H1 (cell line): ENCODE measurements around the gene TMEM45A. TPM values are rescaled to one million over a fixed set of nuclear protein-coding genes. Genes with fewer than 3 reads are reported as not detected.

ENCODE experiments used
- CTCF ChIA-PET: fragments of 300-600 bp; sonication (Branson Sonifier 250); formaldehyde crosslinking; loops from one replicate; lab custom pipeline; 2021; ENCODE audit not compliant: partially characterized antibody; lab: Charles Lee
- POLR2A ChIA-PET: fragments of 300-600 bp; sonication (Branson Sonifier 250); formaldehyde crosslinking; loops from one replicate; lab custom pipeline; 2021; ENCODE audit warnings: inconsistent platforms; ENCODE audit not compliant: partially characterized antibody; lab: Charles Lee
- DNase-seq, 2 experiments: peaks; one replicate each; pipeline versions ENCODE4 v3.0.0 to v3.0.0-alpha.2; 2010 to 2022; ENCODE audit warnings: low spot score in 2 of 2, low read depth in 1 of 2, mixed read lengths in 1 of 2
- FAIRE-seq: peaks from 2 replicates; lab custom pipeline; 2011; peaks lifted over from hg19 to GRCh38; lab: Jason Lieb, UNC
- H2AFZ ChIP-seq: 2 replicates; pipeline ENCODE4 v1.8.1; 2012; ENCODE audit warnings: low read length, inconsistent platforms
- H2AK5ac ChIP-seq: 2 replicates; pipeline ENCODE4 v1.6.1; 2013; ENCODE audit warnings: low read depth, low read length
- H2BK120ac ChIP-seq: replicated peaks from 2 replicates; pipeline ENCODE3; 2013; ENCODE audit warnings: low read depth, low read length, inconsistent platforms
- H2BK12ac ChIP-seq: 2 replicates; pipeline ENCODE4 v1.6.1; 2013; ENCODE audit warnings: low read depth, low read length
- H2BK15ac ChIP-seq: 2 replicates; pipeline ENCODE4 v1.6.1; 2013; ENCODE audit warnings: low read length
- H2BK20ac ChIP-seq: 2 replicates; pipeline ENCODE4 v1.6.1; 2013; ENCODE audit warnings: low read length
- H2BK5ac ChIP-seq: 2 replicates; pipeline ENCODE4 v1.6.1; 2013; ENCODE audit warnings: low read depth, low read length
- H3K14ac ChIP-seq: 2 replicates; pipeline ENCODE4 v1.6.1; 2013; ENCODE audit warnings: inconsistent platforms; ENCODE audit not compliant: insufficient read length
- H3K18ac ChIP-seq: 2 replicates; pipeline ENCODE4 v1.6.1; 2013; ENCODE audit warnings: low read length; ENCODE audit errors: extremely low read depth
- H3K23ac ChIP-seq: 2 replicates; pipeline ENCODE4 v1.6.1; 2013; ENCODE audit warnings: inconsistent platforms; ENCODE audit not compliant: insufficient read length
- H3K23me2 ChIP-seq: 2 replicates; pipeline ENCODE4 v1.6.1; 2013; ENCODE audit warnings: low read depth, low read length
- H3K27ac ChIP-seq: 2 replicates; pipeline ENCODE4 v1.6.1; 2011; ENCODE audit warnings: low read depth, low read length, inconsistent platforms
- H3K27me3 ChIP-seq, 4 experiments: replicated peaks in 1 of 4; 1 replicate in 1 of 4; 2 replicates in 3 of 4; pipeline versions ENCODE4 v1.6.1 to v1.8.1; 2011 to 2013; ENCODE audit warnings: low read length in 3 of 4, mild to moderate bottlenecking in 3 of 4, inconsistent platforms in 2 of 4, mixed read lengths in 2 of 4, moderate library complexity in 1 of 4; ENCODE audit not compliant: control insufficient read depth in 3 of 4, insufficient read depth in 3 of 4; ENCODE audit errors: extremely low read depth in 1 of 4
- H3K36me3 ChIP-seq, 4 experiments: 2 replicates each; pipeline versions ENCODE4 v1.6.1 to v1.8.1; 2011 to 2013; ENCODE audit warnings: mild to moderate bottlenecking in 4 of 4, low read length in 3 of 4, moderate library complexity in 2 of 4, control low read depth in 1 of 4, inconsistent platforms in 1 of 4; ENCODE audit not compliant: insufficient read depth in 4 of 4, control insufficient read depth in 2 of 4
- H3K4ac ChIP-seq: replicated peaks from 2 replicates; pipeline ENCODE3; 2013; ENCODE audit warnings: low read length, low read depth, mixed read lengths, inconsistent platforms; ENCODE audit not compliant: insufficient read length
- H3K4me1 ChIP-seq, 4 experiments: replicated peaks in 1 of 4; 1 replicate in 1 of 4; 2 replicates in 3 of 4; pipeline versions ENCODE4 v1.6.1 to v1.8.1; 2011 to 2013; ENCODE audit warnings: low read length in 3 of 4, inconsistent platforms in 2 of 4, mixed read lengths in 1 of 4; ENCODE audit not compliant: insufficient read depth in 4 of 4, control insufficient read depth in 3 of 4
- H3K4me2 ChIP-seq, 2 experiments: 2 replicates each; pipeline versions ENCODE4 v1.6.1 to v1.8.1; 2011 to 2013; ENCODE audit warnings: low read depth in 2 of 2, low read length in 2 of 2, control low read depth in 1 of 2, inconsistent platforms in 1 of 2, mild to moderate bottlenecking in 1 of 2; ENCODE audit not compliant: insufficient read depth in 1 of 2
- H3K4me3 ChIP-seq, 4 experiments: fragments of 200-600, 300-600 bp in 1 of 4; sonication (generic), shearing (Covaris generic), sonication (Bioruptor Twin) in 1 of 4; 2 replicates each; pipeline versions ENCODE4 v1.5.1 to v1.8.1; 2011 to 2016; ENCODE audit warnings: low read length in 4 of 4, low read depth in 3 of 4, control low read depth in 2 of 4, inconsistent platforms in 2 of 4, mild to moderate bottlenecking in 2 of 4, mixed read lengths in 1 of 4, moderate library complexity in 1 of 4; ENCODE audit not compliant: insufficient read depth in 2 of 4; ENCODE audit errors: extremely low read depth in 1 of 4
- H3K56ac ChIP-seq: replicated peaks from 2 replicates; pipeline ENCODE3; 2013; ENCODE audit warnings: low read depth, mild to moderate bottlenecking, mixed read lengths, low read length, inconsistent platforms; ENCODE audit not compliant: insufficient read length
- H3K79me1 ChIP-seq: 2 replicates; pipeline ENCODE4 v1.6.1; 2013; ENCODE audit warnings: low read depth, low read length, control low read depth
- H3K79me2 ChIP-seq, 2 experiments: 2 replicates each; pipeline versions ENCODE4 v1.6.1 to v1.8.1; 2012 to 2013; ENCODE audit warnings: low read length in 2 of 2, mild to moderate bottlenecking in 2 of 2, inconsistent platforms in 1 of 2; ENCODE audit not compliant: insufficient read depth in 2 of 2, control insufficient read depth in 1 of 2
- H3K9ac ChIP-seq, 4 experiments: replicated peaks in 1 of 4; 1 replicate in 1 of 4; 2 replicates in 3 of 4; pipeline versions ENCODE4 v1.6.1 to v1.8.1; 2011 to 2013; ENCODE audit warnings: low read depth in 3 of 4, low read length in 3 of 4, control low read depth in 2 of 4, mild to moderate bottlenecking in 2 of 4, moderate library complexity in 2 of 4, inconsistent platforms in 1 of 4; ENCODE audit errors: extremely low read depth in 1 of 4
- H3K9me3 ChIP-seq, 2 experiments: 2 replicates each; pipeline versions ENCODE4 v1.6.1 to v1.8.1; 2012 to 2013; ENCODE audit warnings: mild to moderate bottlenecking in 2 of 2, moderate library complexity in 2 of 2, control low read depth in 1 of 2, inconsistent platforms in 1 of 2, low read depth in 1 of 2, low read length in 1 of 2, mixed read lengths in 1 of 2; ENCODE audit not compliant: insufficient read depth in 2 of 2
- H4K20me1 ChIP-seq, 2 experiments: replicated peaks in 1 of 2; 2 replicates each; pipeline versions ENCODE3 to v1.8.1; 2011 to 2013; ENCODE audit warnings: inconsistent platforms in 2 of 2, low read length in 2 of 2, mild to moderate bottlenecking in 1 of 2; ENCODE audit not compliant: insufficient read depth in 2 of 2, control insufficient read depth in 1 of 2
- H4K5ac ChIP-seq: 2 replicates; pipeline ENCODE4 v1.6.1; 2013; ENCODE audit warnings: low read length, low read depth, mixed read lengths, inconsistent platforms; ENCODE audit not compliant: insufficient read length
- H4K8ac ChIP-seq: 2 replicates; pipeline ENCODE4 v1.8.0; 2013; ENCODE audit warnings: mild to moderate bottlenecking, moderate library complexity, low read length, inconsistent platforms; ENCODE audit not compliant: insufficient read depth; ENCODE audit errors: extremely low read depth
- H4K91ac ChIP-seq: replicated peaks from 2 replicates; pipeline ENCODE3; 2013; ENCODE audit warnings: low read length, mixed read lengths, inconsistent platforms; ENCODE audit not compliant: insufficient read length
- EGR1 ChIP-seq: IDR thresholded peaks from 2 replicates; pipeline ENCODE4 v1.6.1; 2011; ENCODE audit warnings: low read depth, low read length, borderline replicate concordance
- EZH2 ChIP-seq: fragments of 200-600 bp; sonication (generic); IDR thresholded peaks from 2 replicates; pipeline ENCODE4 v1.7.1; 2012; ENCODE audit warnings: low read depth, mild to moderate bottlenecking, moderate library complexity, low read length, inconsistent platforms; ENCODE audit not compliant: severe bottlenecking
- FOSL1 ChIP-seq: IDR thresholded peaks from 2 replicates; pipeline ENCODE4 v1.6.1; 2011; ENCODE audit warnings: mild to moderate bottlenecking, low read depth, low read length, moderate library complexity; ENCODE audit not compliant: insufficient read depth
- GABPA ChIP-seq: IDR thresholded peaks from 2 replicates; pipeline ENCODE4 v1.6.1; 2011; ENCODE audit warnings: mild to moderate bottlenecking, low read length, moderate library complexity, borderline replicate concordance; ENCODE audit not compliant: insufficient read depth
- JUND ChIP-seq: IDR thresholded peaks from 2 replicates; pipeline ENCODE4 v1.6.1; 2011; ENCODE audit warnings: mild to moderate bottlenecking, improper control_type of control experiment, low read length
- KDM5A ChIP-seq: fragments of 200-600 bp; IDR thresholded peaks from 2 replicates; pipeline ENCODE4 v1.7.1; 2012; ENCODE audit warnings: mild to moderate bottlenecking, low read length, inconsistent platforms, mixed read lengths
- POLR2AphosphoS5 ChIP-seq: IDR thresholded peaks from 2 replicates; pipeline ENCODE4 v1.6.1; 2011; ENCODE audit warnings: low read depth, low read length
- SP2 ChIP-seq: IDR thresholded peaks from 2 replicates; pipeline ENCODE4 v1.6.1; 2012; ENCODE audit warnings: mild to moderate bottlenecking, low read length, inconsistent platforms
- ZNF274 ChIP-seq: IDR thresholded peaks from 2 replicates; pipeline ENCODE4 v1.7.0; 2012; ENCODE audit warnings: low read length, borderline replicate concordance; ENCODE audit errors: extremely low read depth
- WGBS, 2 experiments: shearing (Covaris generic) in 1 of 2; methylation state at CpG; one replicate each; pipeline versions ENCODE4 v1.1.6 to v1.1.7; 2013 to 2015; ENCODE audit warnings: low lambda C conversion rate in 2 of 2, mixed read lengths in 2 of 2, inconsistent platforms in 1 of 2, low coverage in 1 of 2, missing lambda C conversion rate in 1 of 2; ENCODE audit not compliant: insufficient replicate concordance in 2 of 2, insufficient coverage in 1 of 2, insufficient read length in 1 of 2; ENCODE audit errors: extremely low coverage in 1 of 2, missing lambda C conversion rate in 1 of 2; 5-methylcytosine and 5-hydroxymethylcytosine counted together
- polyA plus RNA-seq, 7 experiments: library from polyadenylated mRNA; depleted of rRNA in 3 of 7; stranded (reverse) in 5 of 7; unstranded in 2 of 7; fragments of >200 nt in 5 of 7; fragments of 200-250 nt in 2 of 7; gene quantifications; 1 replicate in 5 of 7; 2 replicates in 1 of 7; 4 replicates in 1 of 7; pipeline versions ENCODE4 v1.2.1 to v1.2.3, GENCODE V29; 2011 to 2013; ENCODE audit warnings: missing spikeins in 2 of 7, mixed read lengths in 2 of 7
- total RNA-seq: library from RNA; stranded (reverse); fragmentation: NEBNext Ultra II Directional; extraction: Animal tissue kit (Norgen Biotek cat#: 25700); gene quantifications from 2 replicates; pipeline ENCODE4 v1.2.1, GENCODE V29; 2021
- TF ChIP-seq, protein P1 (sequence below): IDR thresholded peaks from 2 replicates; pipeline ENCODE4 v1.6.1; 2012; ENCODE audit warnings: inconsistent platforms
- TF ChIP-seq, protein P2 (sequence below): IDR thresholded peaks from 2 replicates; pipeline ENCODE4 v1.6.1; 2012; ENCODE audit warnings: inconsistent platforms

Gene TMEM45A
- total and polyA plus RNA-seq, 2 of the 8 experiments (the other 6 are each of a cell fraction or from before 2014, with no cell fraction given): 12.9 to 14.2 TPM

DNA sequence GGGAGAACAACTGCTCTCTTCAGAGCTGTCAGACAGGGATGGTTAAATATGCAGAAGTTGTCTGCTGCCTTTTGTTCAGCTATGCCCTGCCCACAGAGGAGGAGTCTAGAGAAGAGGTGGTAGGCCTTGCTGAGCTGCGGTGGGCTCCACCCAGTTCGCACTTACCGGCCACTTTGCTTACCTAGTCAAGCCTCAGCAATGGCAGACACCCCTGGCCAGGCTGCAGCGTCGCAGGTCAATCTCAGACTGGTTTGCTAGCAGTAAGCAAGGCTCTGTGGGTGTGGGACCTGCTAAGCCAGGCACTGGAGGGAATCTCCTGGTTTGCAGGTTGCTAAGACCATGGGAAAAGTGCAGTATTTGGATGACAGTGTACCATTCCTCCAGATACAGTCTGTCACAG is 12.3 kb upstream of the TMEM45A start:
- Histone ChIP-seq H4K20me1 (no peaks in the 10 kb centered on the region), H3K23me2 (no peaks in the 10 kb centered on the region), H2BK120ac (no peak overlapping the region), H3K4me3 (no peak overlapping the region), H4K5ac (no peak overlapping the region), H3K18ac (no peak overlapping the region), H3K27ac (no peak overlapping the region), H3K4me1 (no peaks in the 10 kb centered on the region), H4K91ac (no peak overlapping the region), H2BK5ac (no peak overlapping the region), H4K8ac (no peak overlapping the region), H3K36me3 (no peaks in the 10 kb centered on the region), H2AFZ (0 out of 2 replicates have a peak overlapping the region, but pooled peaks have one; percentile 32), H2BK12ac (no peak overlapping the region), H3K79me1 (no peaks in the 10 kb centered on the region), H3K56ac (no peak overlapping the region), H3K9ac (no peak overlapping the region), H3K23ac (no peak overlapping the region), H3K27me3 (no peaks in the 10 kb centered on the region), H3K79me2 (no peaks in the 10 kb centered on the region), H3K4me2 (no peak overlapping the region), H3K4ac (no peak overlapping the region), H2AK5ac (no peak overlapping the region), H2BK15ac (no peak overlapping the region), H2BK20ac (no peak overlapping the region), H3K14ac (no peak overlapping the region), H3K9me3 (peaks cover 0 to 10% of the 10 kb centered on the region in 2 experiments; a peak in 1 of 4 replicates)
- DNase-seq (no peak), FAIRE-seq (no peak)
- ChIA-PET CTCF (interaction anchor here (1.2 to 1.5 kb wide), 4 partner anchors 11 to 109 kb away, joined by 4 to 7 read pairs (median 5); no protein-coding TSS in a partner anchor), POLR2A (interaction anchor here (1.3 kb wide), 1 partner anchor 12 kb away, joined by 3 read pairs; the partner anchor contains the start of gene TMEM45A)
- TF ChIP-seq FOSL1: no peak
- no peak for TF ChIP-seq KDM5A
- no peak for TF ChIP-seq JUND
- TF ChIP-seq, protein P1, sequence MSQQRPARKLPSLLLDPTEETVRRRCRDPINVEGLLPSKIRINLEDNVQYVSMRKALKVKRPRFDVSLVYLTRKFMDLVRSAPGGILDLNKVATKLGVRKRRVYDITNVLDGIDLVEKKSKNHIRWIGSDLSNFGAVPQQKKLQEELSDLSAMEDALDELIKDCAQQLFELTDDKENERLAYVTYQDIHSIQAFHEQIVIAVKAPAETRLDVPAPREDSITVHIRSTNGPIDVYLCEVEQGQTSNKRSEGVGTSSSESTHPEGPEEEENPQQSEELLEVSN: no peak
- TF ChIP-seq SP2: no peak
- no peak for TF ChIP-seq GABPA
- TF ChIP-seq EGR1: no peak
- TF ChIP-seq ZNF274: no peak
- TF ChIP-seq, protein P2, sequence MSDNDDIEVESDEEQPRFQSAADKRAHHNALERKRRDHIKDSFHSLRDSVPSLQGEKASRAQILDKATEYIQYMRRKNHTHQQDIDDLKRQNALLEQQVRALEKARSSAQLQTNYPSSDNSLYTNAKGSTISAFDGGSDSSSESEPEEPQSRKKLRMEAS: no peak
- no peak for TF ChIP-seq EZH2
- TF ChIP-seq POLR2AphosphoS5: no peak
- WGBS, 2 experiments: 92% methylated on average over 5 of the region's 5 CpGs; no CpG with 5 or more reads in 1 of the 2 experiments
